ENCODE results near the gene HDHD2.

Gene HDHD2

DNA sequence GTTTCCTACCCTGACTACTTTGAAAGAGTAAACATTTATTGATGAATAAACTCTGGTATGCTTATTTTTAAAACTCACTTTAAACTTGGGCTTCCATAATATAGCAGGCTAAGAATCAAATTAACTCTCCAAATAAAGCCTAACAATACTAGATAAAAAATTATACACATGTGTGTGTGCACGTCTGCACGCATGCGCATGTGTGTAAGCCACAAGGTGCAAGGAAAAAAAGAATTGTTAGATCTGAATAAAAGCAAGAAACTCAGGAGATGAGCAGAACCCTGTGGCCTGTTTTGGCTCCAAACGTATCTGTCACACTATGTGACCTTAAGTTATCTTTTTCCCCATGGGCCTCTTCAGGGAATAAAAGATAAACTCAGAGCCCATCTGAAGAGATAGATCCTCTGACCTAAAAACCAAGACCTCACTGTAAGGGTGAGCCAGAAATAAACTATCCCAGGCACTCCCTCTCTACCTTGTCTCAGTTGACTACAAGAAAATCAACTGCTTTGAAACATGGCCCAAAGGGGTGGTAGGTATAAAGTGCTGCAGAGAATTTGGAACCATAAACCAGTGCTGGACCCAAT, 6.3 kb downstream of the HDHD2 start:
- no peak for DNase-seq

DNA sequence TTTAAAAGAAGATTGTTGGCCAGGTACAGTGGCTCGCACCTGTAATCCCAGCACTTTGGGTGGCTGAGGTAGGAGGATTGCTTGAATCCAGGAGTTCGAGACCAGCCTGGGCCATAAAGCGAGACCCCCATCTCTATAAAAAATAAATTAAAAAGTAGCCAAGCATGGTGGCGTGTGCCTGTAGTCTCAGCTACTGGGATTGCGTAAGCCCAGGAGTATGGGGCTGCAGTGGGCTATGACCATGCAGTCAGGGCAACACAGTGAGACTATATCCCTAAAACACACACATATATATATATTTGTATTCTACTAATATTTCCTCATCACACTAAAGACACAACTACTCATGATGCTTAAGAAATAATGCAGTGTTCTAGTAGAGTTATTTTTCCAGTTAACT, 7.1 kb downstream of the HDHD2 start:
- no peak for DNase-seq

DNA sequence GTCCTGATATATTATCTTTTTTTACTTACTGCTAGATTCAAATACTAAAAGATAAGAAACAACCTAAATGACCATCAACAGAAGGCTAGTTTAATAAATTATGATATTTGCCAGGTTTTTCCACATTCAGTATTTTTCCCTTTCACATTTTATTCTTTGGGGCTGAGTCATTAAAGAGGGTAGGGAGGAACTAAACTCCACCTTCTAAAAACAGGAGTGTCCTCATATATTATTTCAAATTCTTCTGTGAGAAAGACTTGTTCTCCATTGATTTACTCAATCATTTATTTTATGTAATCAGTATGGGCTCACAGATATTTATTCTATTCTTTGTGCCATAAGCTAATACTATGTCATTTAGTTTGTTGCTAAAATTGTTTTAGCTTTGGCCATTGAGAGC, 9.0 kb downstream of the HDHD2 start:
- DNase-seq, result no peak

DNA sequence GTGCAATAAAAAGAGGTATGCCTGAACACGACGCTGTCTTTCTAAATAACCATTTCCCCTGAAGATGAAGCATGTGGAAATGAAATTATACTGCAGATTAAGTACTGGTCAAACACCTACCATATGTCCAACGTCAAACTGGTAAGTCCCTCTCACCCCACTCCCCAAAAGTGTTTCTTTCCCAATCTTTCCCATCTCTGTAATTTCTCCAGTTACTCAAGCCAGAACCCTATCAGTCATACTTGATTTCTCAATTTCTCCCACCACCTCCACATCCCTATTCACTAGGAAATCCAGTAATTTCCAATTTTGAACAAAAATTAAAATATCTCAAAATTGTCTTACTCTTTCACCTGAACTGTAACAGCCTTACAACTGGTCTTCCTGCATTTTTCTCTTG, 29.2 kb downstream of the HDHD2 start:
- DNase-seq, result no peak

DNA sequence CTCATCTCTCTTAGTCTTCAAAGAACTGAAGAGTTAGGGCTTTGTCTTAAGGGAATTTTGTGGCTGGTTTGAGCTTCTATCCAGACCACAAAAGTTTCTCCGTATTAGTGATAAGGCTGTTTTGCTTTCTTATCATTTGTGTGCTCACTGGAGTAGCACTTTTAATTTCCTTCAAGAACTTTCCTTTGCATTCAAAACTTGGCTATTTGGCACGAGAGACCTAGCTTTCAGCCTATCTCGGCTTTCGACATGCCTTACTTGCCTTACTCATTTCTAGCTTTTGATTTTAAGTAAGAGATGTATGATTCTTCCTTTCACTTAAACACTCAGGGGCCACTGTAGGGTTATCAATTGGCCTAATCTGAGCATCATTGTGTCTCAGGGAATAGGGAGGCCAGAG, 29.9 kb downstream of the HDHD2 start:
- DNase-seq, result no peak

DNA sequence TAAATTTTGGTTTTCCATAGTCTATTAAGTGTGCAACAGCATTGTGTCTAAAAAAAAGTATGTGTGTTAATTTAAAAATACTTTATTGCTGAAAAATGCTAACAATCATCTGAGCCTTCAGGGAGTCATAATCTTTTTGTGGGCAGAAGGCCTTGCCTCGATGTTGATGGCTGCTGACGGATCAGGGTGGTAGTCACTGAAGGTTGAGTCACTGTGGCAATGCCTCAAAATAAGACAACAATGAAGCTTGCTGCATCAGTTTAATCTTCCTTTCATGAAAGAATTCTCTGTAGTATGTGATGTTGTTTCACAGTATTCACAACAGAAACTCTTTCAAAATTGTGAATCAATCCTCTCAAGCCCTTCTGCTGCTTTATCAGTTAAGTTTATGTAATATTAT, 31.3 kb downstream of the HDHD2 start:
- DNase-seq, result no peak

DNA sequence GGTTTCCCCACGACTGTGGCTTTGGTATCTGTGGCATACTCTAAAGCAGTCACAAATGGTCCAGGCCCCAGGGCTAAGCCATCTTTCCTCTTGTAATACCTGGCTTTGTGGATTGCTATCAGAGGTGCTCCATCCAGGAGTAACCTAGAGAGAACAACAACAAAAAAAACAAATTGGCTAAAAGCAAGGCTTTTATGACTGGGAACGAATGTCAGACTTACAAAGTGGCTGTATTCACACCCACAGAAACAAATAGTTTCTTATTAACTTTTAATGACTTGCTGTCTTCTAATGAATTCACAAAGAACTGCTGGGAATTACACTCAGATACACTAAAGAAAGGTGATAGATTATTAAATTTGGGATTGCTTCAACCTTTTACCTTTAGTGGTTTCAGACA, 35.1 kb downstream of the HDHD2 start:
- no peak for DNase-seq

DNA sequence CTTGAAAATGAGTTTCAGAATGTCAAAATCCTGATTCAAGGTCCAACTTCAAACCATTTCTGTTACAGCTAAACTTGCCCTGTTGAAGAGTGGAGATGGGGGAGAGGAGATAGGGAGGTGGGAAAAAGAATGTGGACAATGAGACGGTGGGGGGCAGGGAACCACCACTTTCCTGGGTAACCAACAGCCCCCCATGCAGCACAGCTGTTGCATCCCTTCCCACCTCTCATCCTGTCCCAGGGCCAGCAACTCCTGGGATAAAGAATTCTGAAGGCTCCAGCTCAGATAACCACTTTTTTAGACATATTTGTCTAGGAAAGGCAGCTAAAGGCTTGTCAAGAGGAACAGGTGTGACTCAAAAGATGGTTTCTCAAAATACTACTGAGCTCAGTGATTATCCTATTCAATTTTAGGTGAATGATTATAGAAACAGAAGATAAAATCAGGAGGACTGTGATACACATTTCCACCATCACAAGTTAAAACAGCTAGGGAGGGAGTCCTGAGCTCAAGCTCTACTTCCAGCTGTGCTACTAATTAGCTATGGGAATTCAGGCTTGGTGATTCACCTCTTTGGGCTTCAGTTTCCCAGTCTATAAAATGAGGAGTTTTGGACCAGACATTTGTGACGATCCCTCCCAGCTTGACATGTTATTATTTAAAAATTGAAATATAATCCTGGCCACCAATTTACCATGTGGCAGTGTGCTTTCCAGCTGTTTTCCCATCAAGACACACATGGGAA, 36.3 kb downstream of the HDHD2 start:
- no peak for DNase-seq

DNA sequence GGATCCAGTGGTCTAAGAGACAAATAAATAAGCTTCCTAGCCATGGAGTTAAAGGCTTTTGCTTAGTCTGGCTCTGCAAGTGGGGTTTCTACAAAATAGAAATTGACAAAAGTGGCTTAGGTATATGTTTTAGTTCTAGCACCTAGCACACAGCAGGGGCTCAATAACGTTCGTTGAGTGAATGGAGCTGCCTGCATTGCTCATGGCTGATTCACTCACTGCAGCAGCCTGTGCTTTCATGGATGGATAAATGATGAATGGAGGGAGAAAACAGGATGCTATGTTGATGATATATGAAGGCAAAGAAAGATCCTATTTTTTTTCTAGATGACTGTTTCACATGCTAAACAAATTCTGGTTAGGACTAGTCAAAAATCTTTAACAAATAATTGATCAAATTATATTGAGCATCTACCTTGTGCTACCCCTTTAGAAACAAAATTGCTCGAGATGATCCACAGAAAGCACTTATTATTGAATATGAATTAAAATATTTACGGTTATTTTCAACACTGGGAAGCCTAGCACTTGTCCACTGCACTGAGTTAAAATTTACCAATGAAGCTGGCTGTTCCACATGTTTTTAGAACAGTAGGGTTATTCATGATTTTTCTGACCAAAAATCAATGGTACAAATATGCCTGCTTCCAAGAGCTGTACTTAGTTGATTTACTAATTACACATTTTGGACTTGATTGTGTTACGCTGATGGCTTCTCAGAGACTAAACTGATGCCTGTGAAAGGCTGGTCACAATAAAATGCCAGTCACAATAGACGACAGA, 39.6 kb downstream of the HDHD2 start:
- DNase-seq, result no peak

DNA sequence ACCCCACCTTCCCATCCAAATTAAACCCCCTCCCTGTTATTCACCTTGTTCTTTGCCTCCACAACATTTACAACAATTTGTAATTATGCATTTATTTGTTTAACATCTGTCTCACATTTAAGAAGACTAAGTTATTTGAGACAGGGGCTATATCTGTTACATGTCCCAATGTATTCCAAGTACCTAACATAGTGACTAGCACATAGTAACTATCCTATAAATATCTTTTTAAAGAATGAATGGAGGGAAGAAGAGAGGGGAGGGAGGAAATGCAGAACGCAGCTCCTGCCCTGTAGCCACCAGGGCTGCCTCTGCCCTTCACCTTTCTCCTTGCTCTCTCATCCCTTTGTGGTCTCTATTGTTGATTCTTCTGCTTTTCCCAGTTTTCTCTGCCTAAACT, 40.6 kb downstream of the HDHD2 start:
- no peak for DNase-seq

DNA sequence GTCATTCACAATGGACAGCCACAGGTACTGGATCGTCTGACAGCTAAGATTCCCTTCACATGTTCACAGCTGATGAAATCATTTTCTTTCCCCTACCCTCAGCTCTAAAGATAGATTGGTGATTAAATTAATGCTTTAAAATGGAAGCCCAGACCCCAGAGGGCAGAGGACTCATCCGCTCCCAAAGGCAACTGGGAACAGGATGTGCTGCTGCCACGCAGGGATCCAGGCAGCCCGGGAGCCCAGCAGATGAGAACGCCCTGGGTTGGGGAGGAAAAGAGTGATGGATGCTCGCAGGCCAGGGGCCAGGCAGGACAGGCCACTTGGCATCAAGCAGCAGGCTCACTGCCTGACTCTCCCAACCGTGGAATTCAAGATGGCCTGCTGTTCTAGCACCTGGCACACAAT, 41.3 kb downstream of the HDHD2 start:
- no peak for DNase-seq

DNA sequence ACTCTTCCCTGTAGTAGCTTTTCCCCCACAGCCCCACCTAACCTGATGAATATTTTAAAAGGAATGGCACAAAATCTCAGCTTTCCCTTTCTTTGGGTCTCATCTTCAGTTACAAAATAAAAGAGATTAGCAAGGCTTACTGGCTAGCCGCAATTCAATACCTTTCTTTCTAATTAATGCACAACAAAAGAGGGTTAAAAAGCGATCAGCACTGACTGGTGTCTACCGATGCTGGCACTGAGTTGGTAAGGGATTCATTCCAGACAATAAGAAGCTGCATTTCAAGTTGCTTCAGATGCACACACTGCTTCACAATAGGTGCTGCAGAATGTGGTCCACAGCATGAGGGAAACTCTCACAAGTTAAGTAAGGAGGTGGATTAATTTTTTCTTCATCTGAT, 41.9 kb downstream of the HDHD2 start:
- DNase-seq, result no peak

DNA sequence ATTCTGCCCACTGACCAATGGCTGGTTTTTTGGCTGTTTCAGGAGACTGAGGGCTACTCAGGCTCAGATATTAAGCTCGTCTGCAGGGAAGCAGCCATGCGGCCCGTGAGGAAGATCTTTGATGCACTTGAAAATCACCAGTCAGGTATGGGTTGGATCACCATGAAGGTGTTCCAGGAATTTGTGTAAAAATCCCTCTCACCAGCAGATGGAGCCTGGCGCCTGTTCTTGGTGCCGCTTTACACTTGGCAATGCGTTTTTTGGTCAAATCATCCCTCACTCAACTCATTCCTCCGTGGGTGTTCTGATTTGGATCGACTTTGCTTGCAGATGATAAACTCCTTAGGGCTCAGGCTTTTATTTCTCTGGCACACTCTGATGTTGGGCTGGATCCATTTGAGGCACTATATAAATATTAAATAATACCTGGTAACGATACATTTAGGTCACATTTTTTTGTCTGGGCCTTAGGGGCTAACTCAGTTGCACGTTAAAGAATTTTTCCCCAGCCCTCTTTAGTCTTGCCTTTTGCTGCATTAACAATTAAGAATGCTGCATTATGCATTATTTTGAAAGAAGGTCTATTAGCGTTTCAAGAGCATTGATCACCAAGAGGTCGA, 50.0 kb downstream of the HDHD2 start:
- no peak for DNase-seq

DNA sequence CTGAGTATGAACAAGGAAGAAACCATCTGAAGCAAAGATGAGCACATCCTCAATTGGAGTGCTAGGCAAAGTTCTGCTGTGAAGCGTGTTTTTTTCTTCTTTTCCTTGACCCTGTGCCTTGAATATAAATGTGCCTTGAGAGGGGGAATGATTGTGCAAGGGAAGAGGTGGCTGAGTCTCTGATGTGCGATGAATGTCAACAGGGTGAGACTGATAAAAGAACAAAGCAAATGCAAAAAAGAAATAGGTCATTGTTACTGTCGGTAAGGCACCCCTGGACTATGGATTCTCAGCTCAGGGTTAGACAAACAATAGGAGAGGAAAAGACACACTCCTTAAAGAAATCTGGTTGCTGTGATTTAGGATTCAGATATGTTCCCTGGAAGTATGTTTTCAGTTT, 54.5 kb downstream of the HDHD2 start:
- no peak for DNase-seq

DNA sequence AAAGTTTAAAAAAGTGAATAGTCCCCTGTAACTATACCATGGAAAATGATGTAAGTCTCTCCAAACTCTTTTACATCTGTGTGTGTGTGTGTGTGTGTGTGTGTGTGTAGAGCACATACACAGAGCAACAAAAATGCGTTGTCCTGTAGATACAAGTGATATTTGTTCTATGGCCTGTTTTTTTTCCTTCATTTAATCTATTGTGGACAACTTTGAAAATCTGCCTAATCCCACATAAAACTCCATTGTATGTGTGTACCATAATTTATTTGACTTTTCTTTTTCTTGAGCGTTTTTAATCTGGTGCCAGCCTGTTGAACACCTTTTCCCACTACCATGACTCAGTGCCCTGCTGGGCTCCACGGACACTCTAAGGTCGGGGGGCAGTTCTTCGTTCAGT, 62.6 kb downstream of the HDHD2 start:
- no peak for DNase-seq

DNA sequence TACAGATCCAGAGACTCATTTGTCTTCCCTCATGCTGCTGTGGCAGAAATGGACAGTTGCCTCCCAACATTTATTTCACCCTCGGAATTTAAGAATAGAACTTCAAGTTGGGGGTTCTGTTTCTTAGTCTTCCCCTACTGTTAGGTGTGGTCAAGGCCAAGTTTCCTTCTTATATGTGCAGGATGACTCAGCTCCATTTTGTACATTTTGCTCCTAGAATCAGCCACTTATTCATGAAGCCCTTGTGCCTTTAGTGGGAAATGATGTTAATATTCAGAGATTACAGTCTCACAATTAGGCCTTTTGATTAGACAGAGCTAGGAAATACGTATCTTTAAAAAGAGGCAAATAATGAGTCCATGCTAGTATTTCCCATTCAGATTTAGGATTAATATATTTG, 68.7 kb downstream of the HDHD2 start:
- no peak for DNase-seq

DNA sequence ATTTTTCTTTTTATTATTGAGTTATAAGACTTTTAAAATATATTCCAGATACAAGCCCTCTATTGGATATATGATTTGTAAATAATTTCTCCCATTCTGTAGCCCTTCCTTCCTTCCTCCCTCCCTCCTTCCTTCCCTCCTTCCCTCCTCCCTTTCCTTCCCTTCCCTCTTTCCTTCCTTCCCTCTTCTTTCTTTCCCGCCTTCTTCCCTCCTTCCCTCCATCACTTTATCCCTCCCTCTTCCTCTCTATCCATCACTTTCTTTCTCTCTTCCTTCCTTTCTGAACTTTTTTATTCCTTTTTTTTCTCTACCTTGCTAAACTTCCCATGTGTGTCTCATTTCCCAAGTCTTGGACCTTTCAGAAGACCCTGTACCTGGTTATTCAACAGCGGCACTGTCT, 69.4 kb downstream of the HDHD2 start:
- DNase-seq, result no peak

DNA sequence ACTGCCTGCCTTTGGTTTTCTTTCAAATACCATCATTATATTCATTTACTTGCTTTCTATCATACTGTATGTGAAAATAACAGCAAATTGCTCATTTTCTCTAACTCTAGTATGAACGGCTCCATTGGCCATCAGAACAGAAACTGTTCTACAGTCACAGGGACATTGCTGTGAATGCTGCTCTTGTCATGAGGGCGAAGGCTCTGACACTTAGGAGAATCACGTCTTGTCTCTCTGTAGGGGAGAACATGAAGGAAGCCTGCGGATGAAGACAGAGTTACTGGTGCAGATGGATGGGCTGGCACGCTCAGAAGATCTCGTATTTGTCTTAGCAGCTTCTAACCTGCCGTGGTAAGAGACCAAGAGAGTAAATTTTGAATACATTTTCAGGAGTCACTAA, 73.2 kb downstream of the HDHD2 start:
- DNase-seq, result no peak

DNA sequence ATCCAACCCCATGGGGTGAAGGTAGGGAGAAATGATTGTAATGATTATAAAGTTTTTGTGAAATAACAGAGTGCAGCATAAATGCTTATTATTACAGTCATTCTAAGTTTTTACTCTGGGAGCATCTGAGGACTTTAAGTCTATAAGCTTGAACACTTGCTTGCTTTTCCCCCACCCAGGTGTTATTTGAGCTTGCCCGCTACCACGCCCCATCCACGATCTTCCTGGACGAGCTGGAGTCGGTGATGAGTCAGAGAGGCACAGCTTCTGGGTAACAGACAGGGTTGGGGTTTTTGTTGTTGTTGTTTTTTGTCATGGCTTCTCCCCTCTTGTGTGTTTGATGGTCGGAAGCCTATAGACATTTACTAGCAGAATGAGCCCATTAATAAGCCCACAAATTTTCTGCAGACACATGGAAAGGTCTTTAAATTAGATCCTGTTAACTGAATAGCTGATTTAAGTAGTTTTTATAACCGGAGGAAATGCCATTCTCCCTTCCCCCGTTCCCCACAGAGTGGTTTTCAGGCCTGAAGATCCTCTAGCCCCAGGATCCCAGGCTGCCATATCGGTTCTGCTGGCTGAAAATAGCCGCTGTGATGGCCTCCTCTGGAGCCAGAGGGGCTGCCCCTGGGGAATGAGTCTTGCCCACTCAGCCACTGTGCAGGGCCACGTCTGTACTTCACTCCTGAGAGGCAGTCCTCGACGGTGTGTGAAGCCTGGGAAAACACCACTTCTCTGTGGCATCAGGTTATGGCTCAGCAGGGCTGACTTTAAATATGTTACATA, 75.0 kb downstream of the HDHD2 start:
- DNase-seq, result no peak

DNA sequence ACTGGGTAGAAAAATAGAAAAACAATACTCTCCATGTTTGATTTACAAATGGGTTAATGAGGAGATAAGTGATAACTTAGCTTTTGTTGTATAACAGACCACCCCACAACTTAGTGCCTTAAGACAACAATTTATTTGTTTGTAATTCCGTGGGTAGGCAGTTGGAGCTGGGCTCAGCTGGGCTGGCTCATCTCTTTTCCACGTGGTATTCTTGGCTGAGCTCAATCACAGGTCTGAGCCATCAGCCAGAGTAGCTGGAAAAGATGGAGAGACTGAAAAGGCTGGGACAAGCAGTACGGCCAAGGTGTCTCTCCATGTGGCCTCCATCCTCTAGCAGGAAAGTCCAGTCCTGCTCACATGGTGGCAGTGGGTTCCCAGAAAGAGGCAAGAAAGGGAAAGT, 82.7 kb downstream of the HDHD2 start:
- no peak for DNase-seq

DNA sequence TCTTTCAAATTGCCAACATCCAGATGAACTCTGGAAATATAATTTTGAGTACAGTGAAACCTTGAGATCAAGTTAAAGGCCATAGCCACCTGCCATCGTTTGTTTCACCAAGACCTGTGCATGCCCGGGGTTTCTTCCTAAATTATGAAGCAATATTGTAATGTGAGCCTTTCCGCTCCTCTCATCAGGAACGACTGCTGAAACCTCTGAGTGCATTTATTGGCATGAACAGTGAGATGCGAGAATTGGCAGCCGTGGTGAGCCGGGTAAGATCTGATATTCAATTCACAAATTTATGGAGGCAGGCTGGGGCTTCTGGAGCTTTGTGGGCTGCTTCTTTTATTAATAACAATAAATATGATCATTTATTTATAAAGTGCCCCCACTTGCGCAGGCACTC, 87.2 kb downstream of the HDHD2 start:
- no peak for DNase-seq

DNA sequence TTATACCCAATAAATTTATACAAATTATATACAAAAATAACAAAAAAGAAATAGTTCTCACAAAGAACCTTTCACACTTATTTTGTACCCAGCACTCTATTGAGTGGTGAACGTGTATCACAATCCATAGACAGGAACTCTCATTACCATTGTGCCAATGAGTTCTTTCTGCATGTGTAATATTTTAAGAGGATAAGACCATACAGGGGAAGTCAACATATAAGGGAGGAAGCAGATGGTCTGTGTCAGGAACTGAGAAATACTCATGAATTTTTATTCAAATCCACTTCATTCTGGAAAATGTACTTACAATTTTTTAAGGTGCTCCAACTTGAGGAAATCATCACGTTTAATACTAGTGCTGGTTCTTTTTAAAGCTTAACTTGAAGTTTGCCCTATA, 87.8 kb downstream of the HDHD2 start:
- no peak for DNase-seq
